KMS-11 (cell line): ENCODE data around the gene FTCD.

Experiments
- H2AFZ ChIP-seq: fragments of 200-600 bp; sonication (generic); 2 replicates; pipeline ENCODE4 v1.6.1; 2016; ENCODE audit warnings: antibody characterized with exemption, mixed run types, low read depth
- H3K27ac ChIP-seq: fragments of 200-600 bp; sonication (generic); 2 replicates; pipeline ENCODE4 v1.6.1; 2016; ENCODE audit warnings: mild to moderate bottlenecking, mixed run types
- H3K27me3 ChIP-seq: fragments of 200-600 bp; sonication (generic); 2 replicates; pipeline ENCODE4 v1.6.1; 2017; ENCODE audit warnings: mild to moderate bottlenecking, low read depth, mixed run types, moderate library complexity; ENCODE audit not compliant: insufficient read depth
- H3K36me3 ChIP-seq: fragments of 200-600 bp; sonication (generic); 2 replicates; pipeline ENCODE4 v1.6.1; 2017; ENCODE audit warnings: mild to moderate bottlenecking, mixed run types; ENCODE audit not compliant: insufficient read depth
- H3K4me1 ChIP-seq: fragments of 200-600 bp; sonication (generic); 2 replicates; pipeline ENCODE4 v1.6.1; 2016; ENCODE audit warnings: mild to moderate bottlenecking, low read depth, mixed run types; ENCODE audit not compliant: poor library complexity, severe bottlenecking
- H3K4me2 ChIP-seq: fragments of 200-600 bp; sonication (generic); 2 replicates; pipeline ENCODE4 v1.7.0; 2016; ENCODE audit warnings: mild to moderate bottlenecking, mixed run types
- H3K4me3 ChIP-seq: fragments of 200-600 bp; sonication (generic); IDR thresholded peaks from 2 replicates; pipeline ENCODE4 v1.6.1; 2017; ENCODE audit warnings: low read depth, low read length, mixed read lengths; ENCODE audit not compliant: insufficient read depth
- H3K79me2 ChIP-seq: fragments of 200-600 bp; sonication (generic); 2 replicates; pipeline ENCODE4 v1.6.1; 2016; ENCODE audit warnings: low read depth, mixed run types; ENCODE audit not compliant: insufficient read depth
- H3K9ac ChIP-seq: fragments of 200-600 bp; sonication (generic); 2 replicates; pipeline ENCODE4 v1.6.1; 2016; ENCODE audit warnings: mild to moderate bottlenecking, mixed run types
- H4K20me1 ChIP-seq: fragments of 200-600 bp; sonication (generic); 2 replicates; pipeline ENCODE4 v1.6.1; 2016; ENCODE audit warnings: mild to moderate bottlenecking, mixed run types; ENCODE audit not compliant: insufficient read depth
- CTCF ChIP-seq: fragments of 200-600 bp; sonication (generic); conservative IDR thresholded peaks from 2 replicates; pipeline ENCODE4 v1.6.1; 2017; ENCODE audit warnings: low read depth, mild to moderate bottlenecking, antibody characterized with exemption, low read length, moderate library complexity, mixed read lengths

FTCD gene

GRCh38 chr21:46182548-46183336 lies 27.4 kb upstream of the FTCD start:
- Histone ChIP-seq H3K4me2 (no peak overlapping the region), H3K27ac (no peak overlapping the region), H3K9ac (no peak overlapping the region)

GRCh38 chr21:46181953-46182547 lies 26.7 kb upstream of the FTCD start:
- H3K27me3 ChIP-seq: no peaks in the 10 kb centered on the region
- peaks cover 20% of the 10 kb centered on the region for H3K4me1 ChIP-seq
- H3K9ac ChIP-seq: no peak overlapping the region
- no peak for TF ChIP-seq CTCF
- no peak overlapping the region for H2AFZ ChIP-seq
- no peak overlapping the region for H3K4me3 ChIP-seq
- H3K36me3 ChIP-seq: no peaks in the 10 kb centered on the region
- H3K79me2 ChIP-seq: 0 out of 2 replicates have a peak, but pooled peaks cover 5% of the 10 kb centered on the region
- H4K20me1 ChIP-seq: no peaks in the 10 kb centered on the region
- H3K27ac ChIP-seq: no peak overlapping the region
- H3K4me2 ChIP-seq: no peak overlapping the region

More at GRCh38 chr21:46182548-46183336, 27.4 kb upstream of the FTCD start:
- H3K36me3 ChIP-seq: no peaks in the 10 kb centered on the region
- peaks cover 27% of the 10 kb centered on the region for H3K4me1 ChIP-seq
- no peaks in the 10 kb centered on the region for H3K27me3 ChIP-seq
- H3K4me3 ChIP-seq: no peak overlapping the region
- no peak overlapping the region for H2AFZ ChIP-seq
- no peaks in the 10 kb centered on the region for H4K20me1 ChIP-seq
- TF ChIP-seq CTCF: no peak
- H3K79me2 ChIP-seq: 0 out of 2 replicates have a peak, but pooled peaks cover 5% of the 10 kb centered on the region

GRCh38 chr21:46181436-46181835 lies 26.1 kb upstream of the FTCD start:
- Histone ChIP-seq H3K27ac (no peak overlapping the region), H3K27me3 (no peaks in the 10 kb centered on the region), H3K4me3 (no peak overlapping the region), H3K4me2 (no peak overlapping the region), H2AFZ (no peak overlapping the region), H3K79me2 (peaks cover 10% of the 10 kb centered on the region; the same call in 1 of the 2 replicates), H3K9ac (no peak overlapping the region), H4K20me1 (no peaks in the 10 kb centered on the region), H3K4me1 (peaks cover 14% of the 10 kb centered on the region), H3K36me3 (no peaks in the 10 kb centered on the region)
- TF ChIP-seq CTCF: no peak

- no peak overlapping the region for H3K27ac ChIP-seq
Observed at GRCh38 chr21:46180778-46181391, 25.5 kb upstream of the FTCD start.

More at GRCh38 chr21:46180778-46181391, 25.5 kb upstream of the FTCD start:
- Histone ChIP-seq H2AFZ (no peak overlapping the region), H3K79me2 (peaks cover 14% of the 10 kb centered on the region; the same call in 1 of the 2 replicates), H3K4me3 (no peak overlapping the region), H3K9ac (no peak overlapping the region), H4K20me1 (no peaks in the 10 kb centered on the region), H3K36me3 (no peaks in the 10 kb centered on the region), H3K27me3 (no peaks in the 10 kb centered on the region), H3K4me1 (peaks cover 8% of the 10 kb centered on the region), H3K4me2 (no peak overlapping the region)
- TF ChIP-seq CTCF: no peak
